ENCODE data around the gene TMEM39B.
"Not testable (repeated sequence)": the region's sequence is repeated elsewhere in the genome, so short reads cannot be mapped to it uniquely, and the experiment has no call there.

Gene TMEM39B

GRCh38 chr1:32111789-32112188 is 39.0 kb downstream of the TMEM39B start:
- DNase-seq (ENCODE audit: low read depth in 2 of 2), result no peak

DNA sequence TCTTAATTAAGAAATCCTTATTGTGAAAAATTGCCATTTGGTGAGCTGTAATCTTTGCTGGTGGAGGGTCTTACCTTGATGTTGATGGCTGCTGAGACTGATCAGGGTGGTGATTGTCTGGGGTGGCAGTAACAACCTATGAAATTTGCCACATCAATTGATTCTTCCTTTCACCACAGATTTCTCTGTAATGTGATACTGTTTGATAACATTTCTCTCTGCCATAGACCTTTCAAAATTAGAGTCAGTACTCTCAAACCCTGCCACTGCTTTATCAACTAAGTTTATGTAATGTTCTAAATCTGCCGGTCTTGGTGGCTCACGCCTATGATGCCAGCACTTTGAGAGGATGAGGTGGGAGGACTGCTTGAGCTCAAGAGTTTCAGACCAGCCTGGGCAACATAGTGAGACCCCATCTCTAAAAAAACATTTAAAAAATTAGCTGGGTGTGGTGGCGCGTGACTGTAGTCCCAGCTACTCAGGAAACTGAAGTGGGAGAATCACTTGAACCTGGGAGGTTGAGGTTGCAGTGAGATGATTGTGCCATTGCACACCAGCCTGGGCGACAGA is 40.2 kb downstream of the TMEM39B start:
- DNase-seq (ENCODE audit: low read depth in 2 of 2), result no peak

- DNase-seq (ENCODE audit: low read depth in 2 of 2), result not testable (repeated sequence)
Observed at GRCh38 chr1:32113436-32113835, 40.7 kb downstream of the TMEM39B start.

- DNase-seq (ENCODE audit: low read depth in 2 of 2), result no peak
Observed at GRCh38 chr1:32114420-32114819, 41.7 kb downstream of the TMEM39B start.

DNA sequence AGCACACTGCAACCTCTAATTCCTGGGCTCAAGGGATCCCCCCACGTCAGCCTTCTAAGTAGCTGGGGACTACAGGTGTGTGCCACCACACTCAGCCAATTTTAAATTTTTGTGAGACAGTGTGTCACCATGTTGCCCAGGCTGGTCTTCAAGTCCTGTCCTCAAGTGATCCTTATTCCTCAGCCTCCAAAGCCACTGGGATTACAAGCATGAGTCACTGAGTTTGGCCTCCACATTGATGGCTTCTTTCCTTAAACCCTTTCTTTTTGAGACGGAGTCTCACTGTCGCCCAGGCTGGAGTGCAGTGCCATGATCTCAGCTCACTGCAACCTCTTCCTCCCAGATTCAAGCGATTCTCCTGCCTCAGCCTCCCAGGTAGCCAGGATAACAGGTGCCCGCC is 42.8 kb downstream of the TMEM39B start:
- no peak for DNase-seq (ENCODE audit: low read depth in 2 of 2)

GRCh38 chr1:32116531-32116930 is 43.8 kb downstream of the TMEM39B start:
- no peak for DNase-seq (ENCODE audit: low read depth in 2 of 2)

GRCh38 chr1:32122151-32122550 is 49.4 kb downstream of the TMEM39B start:
- DNase-seq (ENCODE audit: low read depth in 2 of 2), result no peak

DNA sequence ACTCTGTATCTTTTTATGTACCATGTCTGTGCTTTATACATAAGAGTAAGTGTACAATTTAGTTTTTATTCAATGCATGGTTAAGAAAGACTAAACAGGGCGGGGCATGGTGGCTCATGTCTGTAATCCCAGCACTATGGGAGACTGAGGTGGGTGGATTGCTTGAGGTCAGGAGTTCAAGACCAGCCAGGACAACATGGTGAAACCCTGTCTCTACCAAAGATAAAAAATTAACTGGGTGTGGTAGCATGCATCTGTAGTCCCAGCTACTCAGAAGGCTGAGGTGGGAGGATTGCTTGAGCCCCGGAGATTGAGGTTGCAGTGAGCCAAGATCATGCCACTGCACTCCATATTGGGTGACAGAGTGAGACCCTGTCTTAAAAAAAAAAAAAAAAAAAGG is 50.6 kb downstream of the TMEM39B start:
- DNase-seq (ENCODE audit: low read depth in 2 of 2), result not testable (repeated sequence)

DNA sequence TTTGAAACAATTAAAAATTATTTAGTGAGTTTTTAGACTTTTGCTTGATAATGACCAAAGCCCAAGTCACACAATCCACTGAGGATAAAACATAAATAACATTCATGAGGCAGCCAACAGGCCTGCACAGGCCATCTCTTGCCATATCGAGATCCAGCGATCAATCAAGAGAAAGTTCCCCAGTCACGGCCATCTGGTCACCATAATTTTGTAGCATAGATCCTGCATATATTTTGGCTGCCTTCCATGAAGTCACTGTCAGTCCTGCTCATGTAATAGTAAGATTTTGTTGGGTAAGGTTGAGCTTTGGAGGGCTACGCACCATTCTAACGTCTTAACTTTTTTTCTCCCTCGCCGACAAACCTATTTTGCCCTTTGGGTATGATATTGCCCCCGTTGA is 52.6 kb downstream of the TMEM39B start:
- no peak for DNase-seq (ENCODE audit: low read depth in 2 of 2)

DNA sequence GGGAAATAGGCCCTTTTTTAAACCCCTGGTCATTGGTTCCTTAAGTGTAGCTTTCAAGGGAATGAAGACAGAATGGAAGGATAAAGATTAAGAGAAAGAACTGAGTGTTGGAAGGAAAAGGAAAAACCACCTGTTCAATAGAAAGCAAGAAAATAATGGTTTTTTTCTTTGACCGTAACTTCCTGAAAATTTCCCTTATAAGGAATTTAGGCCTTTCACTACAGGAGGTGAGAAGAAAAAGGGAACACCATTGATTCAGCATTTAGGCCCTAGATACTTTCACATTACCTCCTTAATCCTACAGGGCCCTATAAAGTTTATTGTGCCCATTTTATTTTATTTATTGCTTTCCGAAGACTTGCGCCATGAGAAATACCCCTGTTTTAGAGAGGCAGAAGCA is 54.0 kb downstream of the TMEM39B start:
- no peak for DNase-seq (ENCODE audit: low read depth in 2 of 2)

DNA sequence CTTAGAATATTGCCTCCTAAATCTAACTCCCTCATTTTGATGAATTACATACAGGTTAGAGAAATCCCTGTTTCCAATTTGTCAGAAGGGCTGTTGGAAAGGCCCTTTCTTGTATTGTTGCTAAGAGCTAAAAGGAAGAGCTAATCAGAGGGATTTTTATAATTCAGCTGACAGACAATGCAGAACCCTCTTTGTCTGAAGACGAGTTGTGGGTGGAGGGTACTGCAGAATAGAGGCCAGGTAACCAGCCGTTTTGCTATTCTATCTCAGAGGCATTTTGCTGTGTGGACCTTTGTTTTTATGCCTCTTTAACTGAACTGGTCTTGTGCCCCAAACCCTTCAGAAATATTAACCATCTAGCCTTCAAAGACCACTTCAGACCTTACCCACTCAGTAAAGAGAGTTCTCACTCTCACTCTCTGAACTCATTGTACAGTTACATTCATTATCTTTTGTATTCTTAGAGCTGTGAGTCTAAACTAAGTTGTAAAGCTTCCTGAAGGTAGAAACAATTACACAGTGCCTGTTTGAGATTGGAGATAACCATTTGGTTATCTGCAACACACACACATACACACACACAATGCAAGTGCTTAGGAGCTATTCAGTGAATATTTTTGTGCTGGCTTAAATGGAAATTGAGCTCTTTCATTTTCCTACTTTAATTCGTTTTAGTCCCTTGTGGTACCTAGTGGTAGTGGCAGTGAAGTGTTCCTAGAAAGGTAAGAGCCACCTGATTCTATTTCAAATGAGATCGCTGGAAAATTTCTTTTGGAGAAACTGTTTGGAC is 54.9 kb downstream of the TMEM39B start:
- no peak for DNase-seq (ENCODE audit: low read depth in 2 of 2)

DNA sequence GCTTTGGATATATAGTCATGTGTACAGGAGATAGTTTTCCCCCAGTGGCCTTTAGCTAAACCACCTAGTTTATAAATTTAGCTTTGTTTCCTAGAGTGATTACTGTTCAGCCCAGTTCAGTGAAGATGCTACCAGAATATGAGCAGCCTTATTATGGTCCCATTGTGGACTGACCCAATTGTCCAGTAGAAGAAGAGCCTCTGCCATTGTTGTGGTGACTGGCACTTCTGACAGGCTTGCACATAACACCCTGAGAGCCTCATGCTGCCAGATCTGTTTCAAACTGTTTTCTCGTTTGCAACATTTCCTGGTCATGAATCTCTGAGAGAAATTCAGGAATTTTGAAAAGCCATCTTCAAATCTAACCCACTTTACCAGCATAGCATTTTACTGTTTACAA is 55.7 kb downstream of the TMEM39B start:
- DNase-seq (ENCODE audit: low read depth in 2 of 2), result no peak

DNA sequence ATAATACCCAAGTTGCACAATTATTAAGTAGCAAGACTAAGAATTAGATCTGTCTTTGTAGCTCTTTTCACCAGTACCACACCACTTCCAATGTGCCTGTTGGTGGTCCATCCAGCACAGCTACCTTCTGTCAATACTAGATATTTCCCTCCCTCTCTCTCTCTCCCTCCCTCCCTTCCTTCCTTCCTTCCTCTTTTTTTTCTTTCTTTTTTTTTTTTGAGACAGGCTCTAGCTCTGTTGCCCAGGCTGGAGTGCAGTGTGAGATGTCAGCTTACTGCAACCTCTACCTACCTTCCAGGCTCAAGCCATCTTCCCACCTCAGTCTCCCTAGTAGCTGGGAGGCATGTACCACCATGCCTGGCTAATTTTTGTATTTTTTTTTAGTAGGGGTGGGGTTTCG is 56.2 kb downstream of the TMEM39B start:
- DNase-seq (ENCODE audit: low read depth in 2 of 2), result no peak

GRCh38 chr1:32133950-32134280 is 61.2 kb downstream of the TMEM39B start:
- DNase-seq (ENCODE audit: low read depth in 2 of 2), result not testable (repeated sequence)

DNA sequence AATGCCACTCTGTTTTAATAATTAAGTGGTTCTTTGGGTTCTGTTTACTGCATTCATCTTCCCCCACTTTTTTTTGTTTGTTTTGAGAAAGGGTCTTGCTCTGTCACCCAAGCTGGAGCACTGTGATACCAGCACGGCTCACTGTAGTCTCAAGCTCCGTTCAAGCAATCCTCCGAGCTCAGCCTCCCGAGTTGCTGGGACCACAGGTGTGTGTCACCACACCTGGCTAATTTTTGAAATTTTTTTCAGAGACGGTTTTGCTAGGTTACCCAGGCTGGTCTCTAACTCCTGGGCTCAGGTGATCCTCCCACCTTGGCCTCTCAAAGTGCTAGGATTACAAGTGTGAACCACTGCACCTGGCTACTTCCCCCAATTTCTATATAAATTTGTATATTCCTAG is 64.4 kb downstream of the TMEM39B start:
- DNase-seq (ENCODE audit: low read depth in 2 of 2), result no peak

- DNase-seq (ENCODE audit: low read depth in 2 of 2), result no peak
Observed at GRCh38 chr1:32138965-32139364, 66.2 kb downstream of the TMEM39B start.

- DNase-seq (ENCODE audit: low read depth in 2 of 2), result no peak
Observed at GRCh38 chr1:32142446-32143301, 69.9 kb downstream of the TMEM39B start.

DNA sequence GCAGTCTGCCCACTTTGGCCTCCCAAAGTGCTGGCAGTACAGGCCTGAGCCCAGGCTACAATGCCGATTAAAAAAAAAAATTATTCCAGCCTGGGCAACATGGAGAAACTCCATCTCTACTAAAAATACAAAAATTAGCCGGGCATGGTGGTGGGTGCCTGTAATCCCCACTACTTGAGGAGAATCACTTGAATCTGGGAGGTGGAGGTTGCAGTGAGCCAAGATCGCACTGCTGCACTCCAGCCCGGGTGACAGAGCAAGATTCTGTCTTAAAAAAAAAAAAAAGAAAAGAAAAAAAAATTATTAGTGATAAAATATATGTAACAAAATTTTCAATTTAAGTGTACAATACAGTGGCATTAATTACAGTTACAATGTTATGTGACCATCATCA is 70.6 kb downstream of the TMEM39B start:
- DNase-seq (ENCODE audit: low read depth in 2 of 2), result not testable (repeated sequence)

DNA sequence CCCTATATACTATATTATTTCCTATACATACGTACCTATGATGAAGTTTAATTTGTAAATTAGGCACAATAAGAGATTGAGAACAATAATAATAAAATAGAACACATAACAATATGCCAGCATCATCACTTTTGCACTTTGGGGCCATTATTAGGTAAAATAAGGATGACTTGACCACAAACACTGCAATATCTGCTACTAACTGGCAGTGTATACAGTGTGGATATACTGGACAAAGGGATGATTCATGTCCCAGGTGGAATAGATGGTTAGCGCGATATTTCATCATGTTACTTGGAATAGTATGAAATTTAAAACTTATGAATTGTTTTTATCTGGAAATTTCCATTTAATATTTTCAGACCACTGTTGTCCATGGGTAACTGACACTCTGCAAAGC is 71.3 kb downstream of the TMEM39B start:
- DNase-seq (ENCODE audit: low read depth in 2 of 2), result no peak

DNA sequence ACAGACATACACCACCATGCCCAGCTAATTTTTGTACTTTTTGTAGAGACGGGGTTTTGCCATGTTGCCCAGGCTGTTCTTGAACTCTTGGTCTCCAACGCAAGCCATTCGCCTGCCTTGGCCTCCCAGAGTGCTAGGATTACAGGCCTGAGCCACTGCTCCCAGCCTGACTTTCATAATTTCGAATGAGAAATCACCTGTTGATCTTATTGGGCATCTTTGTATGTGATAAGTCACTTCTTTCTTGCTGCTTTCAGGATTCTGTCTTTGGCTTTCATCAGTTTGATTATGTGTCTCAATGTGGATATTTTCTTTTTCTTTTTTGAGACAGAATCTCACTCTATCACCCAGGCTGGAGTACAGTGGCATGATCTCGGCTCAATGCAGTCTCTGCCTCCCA is 75.1 kb downstream of the TMEM39B start:
- not testable (repeated sequence) for DNase-seq (ENCODE audit: low read depth in 2 of 2)

- no peak for DNase-seq (ENCODE audit: low read depth in 2 of 2)
Observed at GRCh38 chr1:32150847-32151246, 78.1 kb downstream of the TMEM39B start.

GRCh38 chr1:32151319-32151787 is 78.6 kb downstream of the TMEM39B start:
- DNase-seq (ENCODE audit: low read depth in 2 of 2), result no peak

All from stimulated activated CD8-positive, alpha-beta memory T cell treated with anti-CD3 and anti-CD28 coated beads, Interleukin-7, amount 100 ng/mL, for 4 hours (primary cell).